ENCODE results near the gene ANKRD45.
"Not testable (repeated sequence)": the region's sequence is repeated elsewhere in the genome, so short reads cannot be mapped to it uniquely, and the experiment has no call there.

The ANKRD45 gene

DNA sequence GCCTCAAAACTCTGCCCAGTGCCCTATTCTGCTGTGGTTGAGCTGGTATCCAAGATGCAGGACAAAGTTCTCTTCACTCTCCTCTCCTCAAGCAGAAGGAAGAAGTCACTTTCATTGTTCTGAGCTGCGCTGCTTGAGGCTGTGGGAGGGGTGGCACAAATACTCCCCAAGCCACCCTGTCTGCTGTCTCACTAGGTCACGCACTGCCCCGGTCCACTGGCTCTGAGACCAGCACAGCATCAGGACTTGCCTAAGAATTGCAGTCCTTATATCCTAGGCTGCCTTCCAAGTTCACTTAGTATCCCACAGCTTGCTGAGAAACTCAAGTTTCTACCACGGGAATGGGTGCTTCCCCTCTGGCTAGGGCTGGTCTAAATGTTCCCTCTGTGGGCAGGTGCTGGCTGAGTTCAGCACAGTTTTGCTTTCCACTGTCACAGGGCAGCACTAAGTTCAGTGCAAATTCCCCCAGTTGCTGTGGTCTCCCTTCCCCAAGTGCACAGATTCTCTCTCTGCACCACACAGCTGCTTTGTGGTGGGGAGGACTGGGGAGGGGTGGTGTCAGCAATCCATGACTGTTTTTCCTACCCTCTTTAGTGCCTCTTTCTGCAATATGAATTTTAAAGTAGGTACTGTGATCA lies 99.2 kb downstream of the ANKRD45 start:
- no peak for DNase-seq

DNA sequence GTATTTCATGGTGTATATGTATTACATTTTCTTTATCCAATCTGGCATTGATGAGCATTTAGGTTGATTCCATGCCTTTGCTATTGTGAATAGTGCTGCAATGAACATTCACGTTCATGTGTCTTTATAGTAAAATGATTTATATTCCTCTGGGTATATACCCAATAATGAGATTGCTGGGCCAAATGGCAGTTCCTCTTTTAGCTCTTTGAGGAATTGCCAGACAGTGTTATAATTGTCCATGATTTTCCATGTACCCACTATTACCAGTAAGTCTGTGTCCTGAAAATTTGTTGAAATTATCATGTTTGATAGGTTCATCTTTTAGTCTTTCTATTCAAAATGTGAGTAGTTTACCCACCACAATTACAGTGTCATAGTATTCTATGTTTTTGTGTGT lies 101.2 kb downstream of the ANKRD45 start:
- DNase-seq = peak in 1 of 3 donors; percentile 1

DNA sequence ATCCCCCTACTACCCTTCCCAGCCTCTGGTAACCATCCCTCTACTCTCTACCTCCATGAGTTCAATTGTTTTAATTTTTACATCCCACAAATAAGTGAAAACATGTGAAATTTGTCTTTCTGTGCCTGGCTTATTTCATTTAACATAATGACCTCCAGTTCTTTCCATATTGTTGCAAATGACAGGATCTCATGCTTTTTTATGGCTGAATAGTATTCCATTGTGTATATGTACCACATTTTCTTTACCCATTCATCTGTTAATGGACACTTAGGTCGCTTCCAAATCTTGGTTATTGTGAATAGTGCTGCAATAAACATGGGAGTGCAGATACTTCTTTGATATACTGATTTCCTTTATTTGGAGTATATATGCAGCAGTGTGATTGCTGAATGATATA lies 105.8 kb downstream of the ANKRD45 start:
- DNase-seq = not testable (repeated sequence)

DNA sequence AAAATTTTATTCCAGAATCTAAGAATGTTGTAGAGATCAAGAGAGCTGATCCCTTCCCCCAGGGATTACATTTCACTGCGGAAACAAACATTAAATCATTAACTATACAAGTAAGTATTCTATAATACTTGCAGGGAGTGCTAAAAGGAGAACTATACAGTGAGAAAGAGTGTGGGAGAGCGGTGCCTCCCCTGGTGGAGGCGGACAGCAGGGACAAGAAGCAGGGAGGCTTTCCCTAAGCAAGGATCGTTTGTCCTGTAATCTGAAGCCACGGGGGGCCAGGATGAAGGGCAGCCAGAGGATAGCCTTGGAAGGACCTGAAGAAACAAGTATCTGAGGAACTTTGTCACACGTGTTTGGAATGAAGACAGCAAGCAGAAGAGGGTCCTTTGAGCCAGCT lies 106.8 kb downstream of the ANKRD45 start:
- DNase-seq = peak in 2 of 3 donors; percentile 8 to 15

DNA sequence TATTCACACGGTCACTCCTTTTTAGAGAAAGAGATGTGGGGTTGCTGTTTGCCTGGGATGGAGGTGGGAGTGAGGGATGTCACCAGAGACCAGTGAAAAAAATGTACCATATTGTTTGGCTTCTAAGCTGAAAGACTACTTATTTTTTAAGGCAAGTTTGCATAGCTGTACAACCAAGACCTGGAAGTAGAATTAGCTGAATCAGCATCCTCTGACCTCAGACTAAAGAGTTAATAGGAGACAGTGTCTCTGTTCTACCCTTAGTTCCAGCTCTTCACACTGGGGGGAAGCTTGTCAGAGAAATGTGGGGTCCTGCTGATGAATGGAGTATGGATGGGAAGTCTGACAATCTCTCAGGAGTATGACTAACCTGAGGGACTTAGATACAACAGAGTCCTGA lies 108.4 kb downstream of the ANKRD45 start:
- no peak for DNase-seq

DNA sequence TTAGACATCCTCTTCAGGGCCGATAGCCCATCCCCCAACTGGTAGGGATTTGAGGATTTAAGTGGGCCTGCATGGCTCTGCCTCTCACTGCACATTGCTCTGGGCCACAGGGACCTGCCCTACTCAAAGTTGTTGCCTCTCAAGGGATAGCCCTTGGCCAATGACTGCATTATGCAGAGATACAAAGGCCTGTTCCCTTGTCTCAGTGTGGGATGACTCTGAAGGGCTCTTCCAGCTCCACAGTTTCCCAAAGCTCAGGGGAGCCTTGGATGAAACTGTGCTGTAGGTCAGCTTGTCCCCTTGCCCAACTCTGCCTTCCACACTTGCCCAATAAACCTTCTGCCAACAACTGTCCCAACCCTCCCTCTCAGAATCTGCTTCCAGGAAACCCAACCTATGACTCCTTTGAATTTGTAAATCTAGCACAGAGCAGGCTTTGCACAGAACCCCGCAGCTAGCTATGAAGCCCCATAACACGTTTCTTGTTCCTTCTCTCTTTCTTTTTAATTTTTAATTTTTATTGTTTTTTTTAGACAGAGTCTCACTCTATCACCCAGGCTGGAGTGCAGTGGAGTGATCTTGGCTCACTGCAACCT lies 109.3 kb downstream of the ANKRD45 start:
- DNase-seq = no peak
